SW 1271 (cell line): ENCODE data around the gene DRC3.

Experiments used
- DNase-seq, 2 experiments: peaks; one replicate each; lab custom pipeline; 2025; lab: John Stamatoyannopoulos, UW

DRC3 gene

DNA sequence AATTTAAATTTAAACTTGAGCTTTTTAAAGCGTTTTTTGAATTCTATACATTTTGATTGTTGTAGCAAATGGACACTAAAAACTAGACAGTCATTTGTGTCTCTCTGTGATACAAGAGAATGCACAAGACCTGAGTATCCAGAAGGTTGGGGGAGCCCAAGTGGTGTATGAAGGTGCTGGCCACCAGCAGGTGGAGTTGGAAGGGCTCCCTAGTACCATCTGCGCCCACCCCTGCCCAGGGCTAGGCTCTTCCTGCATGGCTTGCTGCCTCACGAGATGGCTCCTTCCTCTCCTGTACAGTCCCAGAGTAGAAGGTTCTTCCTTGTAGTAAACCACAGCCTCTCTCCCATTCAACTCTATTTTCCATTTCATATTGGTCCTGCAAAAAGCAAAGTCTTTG, 83.6 kb downstream of the DRC3 start:
- no peak for DNase-seq

DNA sequence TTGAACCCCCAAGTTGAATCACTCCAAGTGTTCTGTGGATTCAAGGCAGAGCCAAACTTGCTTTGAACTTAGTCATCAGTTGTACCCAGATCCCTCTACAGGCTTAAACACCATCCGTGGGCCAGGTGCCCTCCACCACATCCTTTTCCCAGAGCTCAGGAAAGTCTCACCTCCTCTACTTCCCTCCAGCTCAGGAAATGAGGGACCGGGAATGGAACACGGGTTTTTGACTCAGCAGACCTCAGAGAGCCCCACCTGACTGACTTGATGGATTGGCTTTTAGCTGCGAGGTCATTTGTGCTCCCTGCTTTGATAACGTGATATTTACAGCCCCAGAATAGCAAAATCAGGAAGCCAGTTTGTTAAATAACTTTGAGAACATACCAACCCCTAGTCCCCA, 86.6 kb downstream of the DRC3 start:
- no peak for DNase-seq

DNA sequence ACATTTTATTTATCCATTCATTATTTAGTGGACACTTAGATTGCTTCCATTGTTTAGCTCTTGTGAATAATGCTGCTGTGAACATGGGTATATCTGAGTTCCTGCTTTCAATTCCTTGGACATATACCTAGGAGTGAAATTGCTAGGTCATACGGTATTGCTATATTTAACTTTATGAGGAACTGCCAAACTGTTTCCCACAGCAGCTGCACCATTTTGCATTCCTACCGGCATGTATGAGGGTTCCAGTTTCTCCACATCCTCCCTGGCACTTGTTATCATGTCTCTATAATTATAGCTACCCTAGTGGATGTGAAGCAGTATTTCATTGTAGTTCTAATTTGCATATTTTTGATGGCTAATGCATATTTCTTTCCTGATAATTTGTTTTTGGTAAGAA, 91.4 kb downstream of the DRC3 start:
- no peak for DNase-seq

DNA sequence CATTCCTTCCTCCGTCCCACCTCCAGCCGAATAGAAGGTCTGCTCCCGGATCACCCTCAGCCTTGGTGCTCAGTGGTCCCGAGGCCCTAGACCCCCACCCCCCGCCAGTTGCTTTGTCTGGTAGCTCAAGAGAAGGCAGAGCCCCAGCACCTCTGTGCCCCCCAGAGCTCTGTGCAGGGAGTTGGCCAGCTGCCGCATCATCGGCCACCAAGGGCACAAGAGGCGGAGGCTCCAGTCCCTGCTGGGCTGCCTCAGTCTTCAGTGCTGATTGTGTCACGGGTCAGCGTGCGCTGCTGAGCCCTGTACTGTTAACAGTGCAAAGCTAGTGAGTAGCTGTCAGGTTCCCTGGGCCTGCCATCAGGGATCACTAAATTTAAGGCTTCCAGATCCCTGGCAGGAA, 92.9 kb downstream of the DRC3 start:
- no peak for DNase-seq
